Cerebellar nuclear complex (tissue), 1 donor: Measurements from ENCODE around the gene STK11.
A peak's percentile ranks its signal among the peaks of the same experiment; 100 is the strongest.
"Not testable (repeated sequence)": the region's sequence is repeated elsewhere in the genome, so short reads cannot be mapped to it uniquely, and the experiment has no call there.

Source experiments
- DNase-seq, 2 experiments: peaks; one replicate each; lab custom pipeline; 2025; lab: John Stamatoyannopoulos, UW

Gene STK11

GRCh38 chr19:1208830-1209229 is 3.3 kb downstream of the STK11 start:
- not testable (repeated sequence) for DNase-seq

- no peak for DNase-seq
Observed at GRCh38 chr19:1210227-1210538, 4.6 kb downstream of the STK11 start.

GRCh38 chr19:1211494-1212234 is 6.1 kb downstream of the STK11 start:
- DNase-seq: no peak

GRCh38 chr19:1213391-1214286 is 8.1 kb downstream of the STK11 start:
- peak in 1 of 2 experiments; percentile 19 for DNase-seq

GRCh38 chr19:1214299-1214861 is 8.8 kb downstream of the STK11 start:
- no peak for DNase-seq

GRCh38 chr19:1214862-1215731 is 9.5 kb downstream of the STK11 start:
- DNase-seq: no peak

GRCh38 chr19:1216756-1217155 is 11.2 kb downstream of the STK11 start:
- DNase-seq: no peak

GRCh38 chr19:1217366-1217765 is 11.8 kb downstream of the STK11 start:
- DNase-seq: no peak

- no peak for DNase-seq
Observed at GRCh38 chr19:1218751-1219567, 13.4 kb downstream of the STK11 start.

GRCh38 chr19:1219786-1220476 is 14.4 kb downstream of the STK11 start:
- no peak for DNase-seq

GRCh38 chr19:1220477-1220930 is 14.9 kb downstream of the STK11 start:
- DNase-seq: no peak

GRCh38 chr19:1220976-1221903 is 15.7 kb downstream of the STK11 start:
- DNase-seq: peak in 1 of 2 experiments; percentile 57

- DNase-seq: no peak
Observed at GRCh38 chr19:1221904-1222255, 16.3 kb downstream of the STK11 start.

GRCh38 chr19:1222394-1222793 is 16.8 kb downstream of the STK11 start:
- no peak for DNase-seq

- no peak for DNase-seq
Observed at GRCh38 chr19:1223018-1223855, 17.7 kb downstream of the STK11 start.

GRCh38 chr19:1224047-1224825 is 18.7 kb downstream of the STK11 start:
- no peak for DNase-seq

GRCh38 chr19:1224847-1225246 is 19.3 kb downstream of the STK11 start:
- no peak for DNase-seq
